ENCODE measurements around the gene FAM107B. TPM values are rescaled to one million over a fixed set of nuclear protein-coding genes. Genes with fewer than 3 reads are reported as not detected.

FAM107B gene
- total RNA-seq, 5 donors from 2014 or later (not counting 1 experiment from before 2014, with no cell fraction given): 175 to 298 (median 214) TPM

GRCh38 chr10:14736043-14736442 lies 38.7 kb downstream of the FAM107B start:
- H3K27ac ChIP-seq (ENCODE audit: low read length): no peak overlapping the region
- ChIA-PET POLR2A (no interaction called here), CTCF (no interaction called here)
- whole genome bisulfite sequencing (ENCODE audit: insufficient coverage): no CpG with 5 or more reads among the region's 2 CpGs
- no peaks in the 10 kb centered on the region for H3K4me1 ChIP-seq (ENCODE audit: control insufficient read depth in 1 of 2, extremely low read depth in 1 of 2, insufficient read depth in 2 of 2, low read length in 2 of 2)
- no peaks in the 10 kb centered on the region for H3K9me3 Mint-ChIP-seq
- H3K27ac Mint-ChIP-seq: no peak overlapping the region
- peaks cover 2% of the 10 kb centered on the region for H3K36me3 Mint-ChIP-seq
- H3K4me3 Mint-ChIP-seq: no peak overlapping the region
- DNase-seq (no peak), ATAC-seq (replicated peaks in 1 of 4) (no peak)
- H3K9me3 ChIP-seq: no peaks in the 10 kb centered on the region
- no peak overlapping the region for H3K4me3 ChIP-seq (ENCODE audit: control insufficient read depth in 1 of 2, extremely low read depth in 1 of 2, low read length in 1 of 2)
- peaks cover 4 to 33% (median 28%) of the 10 kb centered on the region in 3 donors for H3K4me1 Mint-ChIP-seq
- no peaks in the 10 kb centered on the region for H3K36me3 ChIP-seq (ENCODE audit: control insufficient read depth in 2 of 2, extremely low read depth in 1 of 2, insufficient read depth in 1 of 2, low read length in 1 of 2)
- H3K27me3 Mint-ChIP-seq: no peaks in the 10 kb centered on the region
- no peaks in the 10 kb centered on the region for H3K27me3 ChIP-seq (replicated peaks in 1 of 2; ENCODE audit: control insufficient read depth in 2 of 2, extremely low read depth in 1 of 2, insufficient read depth in 2 of 2, low read length in 1 of 2)

- ChIA-PET POLR2A (no interaction called here), CTCF (no interaction called here)
- Histone ChIP-seq H3K27ac (ENCODE audit: low read length) (no peak overlapping the region), H3K4me1 (ENCODE audit: control insufficient read depth in 1 of 2, extremely low read depth in 1 of 2, insufficient read depth in 2 of 2, low read length in 2 of 2) (no peaks in the 10 kb centered on the region), H3K36me3 (ENCODE audit: control insufficient read depth in 2 of 2, extremely low read depth in 1 of 2, insufficient read depth in 1 of 2, low read length in 1 of 2) (no peaks in the 10 kb centered on the region), H3K27me3 (replicated peaks in 1 of 2; ENCODE audit: control insufficient read depth in 2 of 2, extremely low read depth in 1 of 2, insufficient read depth in 2 of 2, low read length in 1 of 2) (no peaks in the 10 kb centered on the region), H3K4me3 (ENCODE audit: control insufficient read depth in 1 of 2, extremely low read depth in 1 of 2, low read length in 1 of 2) (no peak overlapping the region), H3K9me3 (no peaks in the 10 kb centered on the region)
- 87% methylated on average over 8 of the region's 14 CpGs for WGBS (ENCODE audit: insufficient coverage)
- no peak overlapping the region for H3K27ac Mint-ChIP-seq
- no peak for DNase-seq
- no peak overlapping the region for H3K4me3 Mint-ChIP-seq
- no peaks in the 10 kb centered on the region for H3K27me3 Mint-ChIP-seq
- H3K36me3 Mint-ChIP-seq: no peaks in the 10 kb centered on the region
- peaks cover 0 to 6% (median 0%) of the 10 kb centered on the region in 3 donors for H3K9me3 Mint-ChIP-seq
- H3K4me1 Mint-ChIP-seq: peaks cover 0 to 20% (median 20%) of the 10 kb centered on the region in 3 donors
- ATAC-seq (replicated peaks in 1 of 4): no peak
Measured at GRCh38 chr10:14731875-14732512, 42.7 kb downstream of the FAM107B start.

GRCh38 chr10:14728346-14728745 lies 46.4 kb downstream of the FAM107B start:
- H3K4me1 Mint-ChIP-seq: peaks cover 23 to 32% (median 28%) of the 10 kb centered on the region in 3 donors
- DNase-seq (no peak), ATAC-seq (replicated peaks in 1 of 4) (no peak)
- no peaks in the 10 kb centered on the region for H3K9me3 ChIP-seq
- no peaks in the 10 kb centered on the region for H3K36me3 ChIP-seq (ENCODE audit: control insufficient read depth in 2 of 2, extremely low read depth in 1 of 2, insufficient read depth in 1 of 2, low read length in 1 of 2)
- H3K4me1 ChIP-seq (ENCODE audit: control insufficient read depth in 1 of 2, extremely low read depth in 1 of 2, insufficient read depth in 2 of 2, low read length in 2 of 2): peaks cover 14 to 19% of the 10 kb centered on the region in 2 experiments
- POLR2A ChIA-PET: interaction anchor here in 1 of 2 donors (0.7 kb wide), 1 partner anchor 12 kb away, joined by 3 read pairs; no protein-coding TSS in a partner anchor
- no CpG with 5 or more reads among the region's 3 CpGs for WGBS (ENCODE audit: insufficient coverage)
- no peak overlapping the region for H3K4me3 Mint-ChIP-seq
- CTCF ChIA-PET: interaction anchor here in 1 of 2 donors (0.6 kb wide), 1 partner anchor 492 kb away, joined by 8 read pairs; no protein-coding TSS in a partner anchor
- no peak overlapping the region for H3K4me3 ChIP-seq (ENCODE audit: control insufficient read depth in 1 of 2, extremely low read depth in 1 of 2, low read length in 1 of 2)
- H3K9me3 Mint-ChIP-seq: peaks cover 0 to 6% (median 0%) of the 10 kb centered on the region in 3 donors
- H3K27me3 ChIP-seq (replicated peaks in 1 of 2; ENCODE audit: control insufficient read depth in 2 of 2, extremely low read depth in 1 of 2, insufficient read depth in 2 of 2, low read length in 1 of 2): no peaks in the 10 kb centered on the region
- H3K27ac ChIP-seq (ENCODE audit: low read length): no peak overlapping the region
- no peaks in the 10 kb centered on the region for H3K36me3 Mint-ChIP-seq
- H3K27me3 Mint-ChIP-seq: no peaks in the 10 kb centered on the region
- H3K27ac Mint-ChIP-seq: no peak overlapping the region

GRCh38 chr10:14727924-14728323 lies 46.8 kb downstream of the FAM107B start:
- DNase-seq: no peak
- peaks cover 18 to 23% of the 10 kb centered on the region in 2 experiments for H3K4me1 ChIP-seq (ENCODE audit: control insufficient read depth in 1 of 2, extremely low read depth in 1 of 2, insufficient read depth in 2 of 2, low read length in 2 of 2)
- ATAC-seq (replicated peaks in 1 of 4): no peak
- H3K36me3 ChIP-seq (ENCODE audit: control insufficient read depth in 2 of 2, extremely low read depth in 1 of 2, insufficient read depth in 1 of 2, low read length in 1 of 2): no peaks in the 10 kb centered on the region
- WGBS (ENCODE audit: insufficient coverage): no CpG with 5 or more reads among the region's 1 CpG
- H3K27ac Mint-ChIP-seq: no peak overlapping the region
- H3K27me3 Mint-ChIP-seq: no peaks in the 10 kb centered on the region
- ChIA-PET CTCF (no interaction called here), POLR2A (no interaction called here)
- H3K9me3 ChIP-seq: no peaks in the 10 kb centered on the region
- no peaks in the 10 kb centered on the region for H3K36me3 Mint-ChIP-seq
- no peak overlapping the region for H3K4me3 ChIP-seq (ENCODE audit: control insufficient read depth in 1 of 2, extremely low read depth in 1 of 2, low read length in 1 of 2)
- H3K9me3 Mint-ChIP-seq: peaks cover 0 to 6% (median 0%) of the 10 kb centered on the region in 3 donors
- H3K27me3 ChIP-seq (replicated peaks in 1 of 2; ENCODE audit: control insufficient read depth in 2 of 2, extremely low read depth in 1 of 2, insufficient read depth in 2 of 2, low read length in 1 of 2): no peaks in the 10 kb centered on the region
- no peak overlapping the region for H3K27ac ChIP-seq (ENCODE audit: low read length)
- H3K4me3 Mint-ChIP-seq: no peak overlapping the region
- peaks cover 27 to 36% (median 32%) of the 10 kb centered on the region in 3 donors for H3K4me1 Mint-ChIP-seq

- no peak for DNase-seq
- Mint-ChIP-seq H3K27ac (no peak overlapping the region), H3K27me3 (no peaks in the 10 kb centered on the region), H3K9me3 (peaks cover 0 to 6% (median 0%) of the 10 kb centered on the region in 3 donors), H3K36me3 (no peaks in the 10 kb centered on the region), H3K4me1 (peaks cover 31 to 40% (median 37%) of the 10 kb centered on the region in 3 donors), H3K4me3 (no peak overlapping the region)
- no CpG with 5 or more reads among the region's 1 CpG for WGBS (ENCODE audit: insufficient coverage)
- Histone ChIP-seq H3K9me3 (no peaks in the 10 kb centered on the region), H3K4me1 (ENCODE audit: control insufficient read depth in 1 of 2, extremely low read depth in 1 of 2, insufficient read depth in 2 of 2, low read length in 2 of 2) (peaks cover 21 to 26% of the 10 kb centered on the region in 2 experiments), H3K36me3 (ENCODE audit: control insufficient read depth in 2 of 2, extremely low read depth in 1 of 2, insufficient read depth in 1 of 2, low read length in 1 of 2) (no peaks in the 10 kb centered on the region), H3K27me3 (replicated peaks in 1 of 2; ENCODE audit: control insufficient read depth in 2 of 2, extremely low read depth in 1 of 2, insufficient read depth in 2 of 2, low read length in 1 of 2) (no peaks in the 10 kb centered on the region), H3K4me3 (ENCODE audit: control insufficient read depth in 1 of 2, extremely low read depth in 1 of 2, low read length in 1 of 2) (no peak overlapping the region), H3K27ac (ENCODE audit: low read length) (no peak overlapping the region)
- ChIA-PET POLR2A (no interaction called here), CTCF (no interaction called here)
- ATAC-seq (replicated peaks in 1 of 4): no peak
Measured at GRCh38 chr10:14727465-14727864, 47.2 kb downstream of the FAM107B start.

GRCh38 chr10:14724931-14725330 lies 49.8 kb downstream of the FAM107B start:
- no peaks in the 10 kb centered on the region for H3K36me3 ChIP-seq (ENCODE audit: control insufficient read depth in 2 of 2, extremely low read depth in 1 of 2, insufficient read depth in 1 of 2, low read length in 1 of 2)
- Mint-ChIP-seq H3K4me3 (peak overlapping the region in 1 of 3 donors; percentile 72), H3K4me1 (peaks cover 36 to 45% (median 43%) of the 10 kb centered on the region in 3 donors), H3K9me3 (peaks cover 0 to 6% (median 0%) of the 10 kb centered on the region in 3 donors), H3K27ac (peak overlapping the region; percentile 77 to 97), H3K36me3 (no peaks in the 10 kb centered on the region), H3K27me3 (no peaks in the 10 kb centered on the region)
- DNase-seq: no peak
- H3K9me3 ChIP-seq: no peaks in the 10 kb centered on the region
- peaks cover 21 to 27% of the 10 kb centered on the region in 2 experiments for H3K4me1 ChIP-seq (ENCODE audit: control insufficient read depth in 1 of 2, extremely low read depth in 1 of 2, insufficient read depth in 2 of 2, low read length in 2 of 2)
- no peak overlapping the region for H3K4me3 ChIP-seq (ENCODE audit: control insufficient read depth in 1 of 2, extremely low read depth in 1 of 2, low read length in 1 of 2)
- ChIA-PET CTCF (interaction anchor here in 1 of 2 donors (0.7 kb wide), 1 partner anchor 30 kb away, joined by 6 read pairs; no protein-coding TSS in a partner anchor), POLR2A (interaction anchor here in 1 of 2 donors (0.7 kb wide), 1 partner anchor 78 kb away, joined by 5 read pairs; no protein-coding TSS in a partner anchor)
- no peaks in the 10 kb centered on the region for H3K27me3 ChIP-seq (replicated peaks in 1 of 2; ENCODE audit: control insufficient read depth in 2 of 2, extremely low read depth in 1 of 2, insufficient read depth in 2 of 2, low read length in 1 of 2)
- WGBS (ENCODE audit: insufficient coverage): no CpG with 5 or more reads among the region's 2 CpGs
- no peak overlapping the region for H3K27ac ChIP-seq (ENCODE audit: low read length)
- no peak for ATAC-seq (replicated peaks in 1 of 4)

All from T-cell (primary cell).